GM06990 (cell line): Measurements from ENCODE around the gene SLC4A8.

ENCODE experiments used
- DNase-seq: peaks from one replicate; pipeline ENCODE4 v3.0.0-alpha.2; 2011; ENCODE audit not compliant: insufficient read length; ENCODE audit errors: extremely low read depth
- H3K27me3 ChIP-seq: replicated peaks from 2 replicates; pipeline ENCODE4 v1.6.0; 2011; ENCODE audit warnings: low read length; ENCODE audit not compliant: control insufficient read depth, insufficient read depth
- H3K36me3 ChIP-seq: 2 replicates; pipeline ENCODE4 v1.5.1; 2011; ENCODE audit warnings: low read length; ENCODE audit not compliant: control insufficient read depth, insufficient read depth
- H3K4me3 ChIP-seq: replicated peaks from 2 replicates; pipeline ENCODE4 v1.5.1; 2011; ENCODE audit warnings: low read depth, mild to moderate bottlenecking, control low read depth, low read length
- CTCF ChIP-seq: IDR thresholded peaks from 2 replicates; pipeline ENCODE4 v1.5.1; 2011; ENCODE audit warnings: low read length, control low read depth, mild to moderate bottlenecking, inconsistent platforms; ENCODE audit not compliant: insufficient read depth, poor library complexity, severe bottlenecking

Gene SLC4A8

GRCh38 chr12:51424662-51425539 lies at the start of gene SLC4A8:
Gene SLC4A8, plus strand, starts transcription at chr12:51424831. Its CDS starts 157 bp downstream, at chr12:51424988.
- TF ChIP-seq CTCF: peak; percentile 92
- Histone ChIP-seq H3K4me3 (peak within 1 kb of the TSS; percentile 74), H3K27me3 (no peaks in the 10 kb centered on the region), H3K36me3 (no peaks in the 10 kb centered on the region)
- peak; percentile 91 for DNase-seq

GRCh38 chr12:51374856-51375255 lies 49.8 kb upstream of the SLC4A8 start:
- Histone ChIP-seq H3K36me3 (peaks cover 18% of the 10 kb centered on the region), H3K4me3 (no peak overlapping the region), H3K27me3 (no peaks in the 10 kb centered on the region)
- DNase-seq: no peak
- no peak for TF ChIP-seq CTCF

- DNase-seq: no peak
- no peak overlapping the region for H3K4me3 ChIP-seq
- no peaks in the 10 kb centered on the region for H3K27me3 ChIP-seq
- peaks cover 19% of the 10 kb centered on the region for H3K36me3 ChIP-seq
- TF ChIP-seq CTCF: peak; percentile 7
Observed at GRCh38 chr12:51377099-51377984, 47.3 kb upstream of the SLC4A8 start.

GRCh38 chr12:51378749-51379148 lies 45.9 kb upstream of the SLC4A8 start:
- no peak for TF ChIP-seq CTCF
- H3K27me3 ChIP-seq: no peaks in the 10 kb centered on the region
- H3K36me3 ChIP-seq: peaks cover 22% of the 10 kb centered on the region
- H3K4me3 ChIP-seq: no peak overlapping the region
- DNase-seq: no peak

- H3K4me3 ChIP-seq: no peak overlapping the region
- H3K36me3 ChIP-seq: peaks cover 18% of the 10 kb centered on the region
- no peak for DNase-seq
- no peaks in the 10 kb centered on the region for H3K27me3 ChIP-seq
- TF ChIP-seq CTCF: no peak
Observed at GRCh38 chr12:51379571-51379970, 45.1 kb upstream of the SLC4A8 start.
